H9 (cell line): ENCODE data around the gene FKBP4. TPM values are rescaled to one million over a fixed set of nuclear protein-coding genes. Genes with fewer than 3 reads are reported as not detected.

Experiments used
- DNase-seq: peaks from one replicate; pipeline ENCODE4 v3.0.0-alpha.2; 2017
- H2AFZ ChIP-seq: one replicate; pipeline ENCODE4 v1.6.1; 2013; ENCODE audit warnings: mild to moderate bottlenecking, low read length, control low read depth, moderate library complexity
- H2AK5ac ChIP-seq: 2 replicates; pipeline ENCODE4 v1.6.1; 2013; ENCODE audit warnings: low read length, control low read depth, mixed read lengths; ENCODE audit not compliant: insufficient read length
- H2BK120ac ChIP-seq: one replicate; pipeline ENCODE4 v1.6.1; 2013; ENCODE audit warnings: low read depth, mild to moderate bottlenecking, low read length, control low read depth, inconsistent platforms; ENCODE audit not compliant: poor library complexity, severe bottlenecking
- H2BK12ac ChIP-seq: 2 replicates; pipeline ENCODE4 v1.6.1; 2013; ENCODE audit warnings: low read length, control low read depth, mixed read lengths, low read depth; ENCODE audit not compliant: insufficient read length
- H2BK15ac ChIP-seq: 2 replicates; pipeline ENCODE4 v1.6.1; 2013; ENCODE audit warnings: low read depth, low read length, control low read depth
- H2BK20ac ChIP-seq: one replicate; pipeline ENCODE4 v1.6.1; 2013; ENCODE audit warnings: low read depth, mild to moderate bottlenecking, low read length, control low read depth, inconsistent platforms; ENCODE audit not compliant: poor library complexity, severe bottlenecking
- H2BK5ac ChIP-seq: 2 replicates; pipeline ENCODE4 v1.6.1; 2013; ENCODE audit warnings: low read length, control low read depth, mixed read lengths; ENCODE audit not compliant: insufficient read length
- H3K14ac ChIP-seq: 2 replicates; pipeline ENCODE4 v1.6.1; 2013; ENCODE audit warnings: low read length, control low read depth; ENCODE audit not compliant: insufficient read depth
- H3K18ac ChIP-seq: 2 replicates; pipeline ENCODE4 v1.6.1; 2013; ENCODE audit warnings: low read depth, mild to moderate bottlenecking, mixed read lengths, low read length, control low read depth; ENCODE audit not compliant: insufficient read length
- H3K23ac ChIP-seq: 2 replicates; pipeline ENCODE4 v1.6.1; 2013; ENCODE audit warnings: low read length, control low read depth, mixed read lengths, low read depth; ENCODE audit not compliant: insufficient read length
- H3K23me2 ChIP-seq: 2 replicates; pipeline ENCODE4 v1.6.1; 2013; ENCODE audit warnings: low read depth, mild to moderate bottlenecking, mixed read lengths, low read length, control low read depth; ENCODE audit not compliant: insufficient read length, poor library complexity, severe bottlenecking
- H3K27ac ChIP-seq: 2 replicates; pipeline ENCODE4 v1.5.1; 2013; ENCODE audit warnings: low read length, control low read depth, mixed read lengths, low read depth; ENCODE audit not compliant: insufficient read length
- H3K27me3 ChIP-seq: 2 replicates; pipeline ENCODE4 v1.6.1; 2013; ENCODE audit warnings: low read length, control low read depth, inconsistent platforms; ENCODE audit not compliant: insufficient read depth
- H3K4ac ChIP-seq: 2 replicates; pipeline ENCODE4 v1.6.1; 2013; ENCODE audit warnings: low read depth, mild to moderate bottlenecking, control low read depth, inconsistent platforms, low read length, moderate library complexity
- H3K4me1 ChIP-seq: 2 replicates; pipeline ENCODE4 v1.6.1; 2013; ENCODE audit warnings: low read length, control low read depth, inconsistent platforms; ENCODE audit not compliant: insufficient read depth
- H3K4me2 ChIP-seq: 2 replicates; pipeline ENCODE4 v1.6.1; 2013; ENCODE audit warnings: low read length, control low read depth, mixed read lengths; ENCODE audit not compliant: insufficient read length, insufficient read depth
- H3K56ac ChIP-seq: 2 replicates; pipeline ENCODE4 v1.6.1; 2013; ENCODE audit warnings: low read depth, mild to moderate bottlenecking, mixed read lengths, low read length, control low read depth; ENCODE audit not compliant: insufficient read length
- H3K79me1 ChIP-seq: 2 replicates; pipeline ENCODE4 v1.6.1; 2013; ENCODE audit warnings: low read depth, mild to moderate bottlenecking, moderate library complexity, low read length, control low read depth, inconsistent platforms; ENCODE audit not compliant: insufficient read depth, poor library complexity, severe bottlenecking
- H3K79me2 ChIP-seq: 2 replicates; pipeline ENCODE4 v1.6.1; 2013; ENCODE audit warnings: low read length, control low read depth, inconsistent platforms; ENCODE audit not compliant: insufficient read depth
- H3K9ac ChIP-seq: 2 replicates; pipeline ENCODE4 v1.6.1; 2013; ENCODE audit warnings: low read length, control low read depth, mixed read lengths; ENCODE audit not compliant: insufficient read length; ENCODE audit errors: extremely low read depth
- H3K9me3 ChIP-seq: one replicate; pipeline ENCODE4 v1.6.1; 2013; ENCODE audit warnings: low read depth, low read length, inconsistent platforms; ENCODE audit not compliant: control insufficient read depth
- H3T11ph ChIP-seq: one replicate; pipeline ENCODE4 v1.6.1; 2013; ENCODE audit warnings: mild to moderate bottlenecking, low read length, control low read depth, inconsistent platforms
- H4K20me1 ChIP-seq: one replicate; pipeline ENCODE4 v1.6.1; 2013; ENCODE audit not compliant: control insufficient read depth, insufficient read length, insufficient read depth
- H4K5ac ChIP-seq: 2 replicates; pipeline ENCODE4 v1.6.1; 2013; ENCODE audit warnings: low read depth, mild to moderate bottlenecking, mixed read lengths, low read length, control low read depth; ENCODE audit not compliant: insufficient read length
- H4K8ac ChIP-seq: replicated peaks from 2 replicates; pipeline ENCODE4 v1.6.1; 2013; ENCODE audit warnings: low read length, control low read depth, mixed read lengths, low read depth; ENCODE audit not compliant: insufficient read length
- H4K91ac ChIP-seq: 2 replicates; pipeline ENCODE4 v1.6.1; 2013; ENCODE audit warnings: low read depth, mild to moderate bottlenecking, moderate library complexity, mixed read lengths, low read length, control low read depth; ENCODE audit not compliant: insufficient read length
- H3K27ac Mint-ChIP-seq, 3 experiments: 2 replicates in 2 of 3; 3 replicates in 1 of 3; pipeline ENCODE4 v1.8.0; 2020 to 2021; ENCODE audit warnings: mixed read lengths in 3 of 3, mild to moderate bottlenecking in 1 of 3, moderate library complexity in 1 of 3
- H3K27me3 Mint-ChIP-seq: 2 replicates; pipeline ENCODE4 v1.8.0; 2021; ENCODE audit warnings: low read depth, mild to moderate bottlenecking, moderate library complexity, mixed read lengths
- H3K36me3 Mint-ChIP-seq, 3 experiments: 2 replicates in 2 of 3; 3 replicates in 1 of 3; pipeline ENCODE4 v1.8.0; 2020 to 2021; ENCODE audit warnings: low read depth in 3 of 3, mixed read lengths in 3 of 3; ENCODE audit not compliant: insufficient read depth in 1 of 3
- H3K4me1 Mint-ChIP-seq, 2 experiments: 2 replicates each; pipeline ENCODE4 v1.8.0; 2020; ENCODE audit warnings: mixed read lengths in 2 of 2
- H3K4me3 Mint-ChIP-seq, 2 experiments: 2 replicates in 1 of 2; 3 replicates in 1 of 2; pipeline ENCODE4 v1.8.0; 2020 to 2021; ENCODE audit warnings: mild to moderate bottlenecking in 2 of 2, mixed read lengths in 2 of 2, moderate library complexity in 1 of 2
- H3K9me3 Mint-ChIP-seq, 2 experiments: 2 replicates in 1 of 2; 3 replicates in 1 of 2; pipeline ENCODE4 v1.8.0; 2020; ENCODE audit warnings: mild to moderate bottlenecking in 2 of 2, mixed read lengths in 2 of 2, moderate library complexity in 1 of 2
- CTCF ChIP-seq: fragments of 200-600 bp; sonication (generic); conservative IDR thresholded peaks from 3 replicates; pipeline ENCODE4 v1.8.0; 2021; ENCODE audit warnings: antibody characterized with exemption, mild to moderate bottlenecking
- whole genome bisulfite sequencing: extraction: QIAGEN DNeasy Blood & Tissue Kit; methylation state at CpG from one replicate; pipeline ENCODE4 v1.1.7; 2013; ENCODE audit warnings: missing lambda C conversion rate, low lambda C conversion rate, mixed read lengths; ENCODE audit not compliant: insufficient read length; ENCODE audit errors: extremely low coverage; 5-methylcytosine and 5-hydroxymethylcytosine counted together
- total RNA-seq: library from RNA; stranded (reverse); gene quantifications from 2 replicates; pipeline ENCODE4 v1.2.1, GENCODE V29; 2021

The FKBP4 gene
- total RNA-seq, 1 experiment from 2014 or later = 221 TPM

- H4K20me1 ChIP-seq = no peaks in the 10 kb centered on the region
- no peak overlapping the region for H3K27ac ChIP-seq
- Mint-ChIP-seq H3K4me3 (no peak overlapping the region; a peak in 1 of 5 replicates), H3K9me3 (peaks cover 0 to 3% of the 10 kb centered on the region in 2 experiments; a peak in 3 of 5 replicates), H3K36me3 (no peaks in the 10 kb centered on the region), H3K27ac (0 out of 7 replicates have a peak overlapping the region, but pooled peaks of 1 of the 3 experiments have one; percentile 2), H3K27me3 (peaks cover 35% of the 10 kb centered on the region), H3K4me1 (peaks cover 56 to 63% of the 10 kb centered on the region in 2 experiments)
- no peak overlapping the region for H3K4ac ChIP-seq
- no peaks in the 10 kb centered on the region for H3K23me2 ChIP-seq
- peak; percentile 65 for TF ChIP-seq CTCF
- H4K5ac ChIP-seq = no peak overlapping the region
- no CpG with 5 or more reads among the region's 2 CpGs for WGBS
- H2BK120ac ChIP-seq = no peak overlapping the region
- H2AFZ ChIP-seq = no peak overlapping the region
- H3K4me2 ChIP-seq = no peak overlapping the region
- no peak overlapping the region for H3K56ac ChIP-seq
- H3K23ac ChIP-seq = no peak overlapping the region
- no peak overlapping the region for H2AK5ac ChIP-seq
- H3K18ac ChIP-seq = no peak overlapping the region
- H4K91ac ChIP-seq = no peak overlapping the region
- H3K9ac ChIP-seq = no peak overlapping the region
- H3K4me1 ChIP-seq = peaks cover 18% of the 10 kb centered on the region; the same call in 1 of the 2 replicates
- H3K79me1 ChIP-seq = no peaks in the 10 kb centered on the region
- no peak overlapping the region for H3T11ph ChIP-seq
- no peaks in the 10 kb centered on the region for H3K9me3 ChIP-seq
- peak; percentile 71 for DNase-seq
- H3K27me3 ChIP-seq = no peaks in the 10 kb centered on the region; the same call in 1 of the 2 replicates
- H2BK20ac ChIP-seq = no peak overlapping the region
- H3K79me2 ChIP-seq = no peaks in the 10 kb centered on the region
- no peak overlapping the region for H2BK15ac ChIP-seq
- H4K8ac ChIP-seq = no peak overlapping the region
- H3K14ac ChIP-seq = no peak overlapping the region
- no peak overlapping the region for H2BK5ac ChIP-seq
- no peak overlapping the region for H2BK12ac ChIP-seq
Observed at GRCh38 chr12:2751686-2752085, 43.1 kb upstream of the FKBP4 start.
